ENCODE data around the gene EYS. TPM values are rescaled to one million over a fixed set of nuclear protein-coding genes. Genes with fewer than 3 reads are reported as not detected.

EYS gene
- total and polyA plus RNA-seq, 2 of the 13 experiments (the other 11 are each of a cell fraction or from before 2014, with no cell fraction given) = 0.04 to 0.07 TPM

GRCh38 chr6:64046746-64047208, 1660.2 kb downstream of the EYS start (continued):
- TF ChIP-seq MXD3 (CRISPR knock-in tag; IDR thresholded peaks at IDR 0.05) (no peak), SAP130 (CRISPR knock-in tag; IDR thresholded peaks at IDR 0.05; ENCODE audit: low read depth) (peak; percentile 70), FOXO1 (CRISPR knock-in tag; IDR thresholded peaks at IDR 0.05) (peak; percentile 71; the same call in 1 of the 2 replicates), FOSL1 (CRISPR knock-in tag; IDR thresholded peaks at IDR 0.05; ENCODE audit: borderline replicate concordance) (no peak), ZBTB44 (CRISPR knock-in tag; IDR thresholded peaks at IDR 0.05) (no peak), ZNF530 (CRISPR knock-in tag; IDR thresholded peaks at IDR 0.05; ENCODE audit: low read depth) (no peak), THRA (CRISPR knock-in tag; IDR thresholded peaks at IDR 0.05; ENCODE audit: borderline replicate concordance) (peak; percentile 63; the same call in 1 of the 2 replicates), ZBTB20 (CRISPR knock-in tag; IDR thresholded peaks at IDR 0.05; ENCODE audit: borderline replicate concordance, low read depth) (peak; percentile 100), NR2F6 (IDR thresholded peaks at IDR 0.05) (peak; percentile 99), NR2F6 (CRISPR knock-in tag; IDR thresholded peaks at IDR 0.05) (peak; percentile 99), ZNF605 (CRISPR knock-in tag; IDR thresholded peaks at IDR 0.05) (no peak), RXRB (CRISPR knock-in tag; IDR thresholded peaks at IDR 0.05; ENCODE audit: borderline replicate concordance) (peak; percentile 100), NR2F1 (CRISPR knock-in tag; IDR thresholded peaks at IDR 0.05) (peak; percentile 94 to 97), SALL1 (CRISPR knock-in tag; IDR thresholded peaks at IDR 0.05) (peak; percentile 84; the same call in 1 of the 2 replicates), SOX13 (IDR thresholded peaks at IDR 0.05) (0 out of 2 replicates have a peak, but pooled peaks have one; percentile 55), SOX13 (CRISPR knock-in tag; conservative IDR thresholded peaks at IDR 0.05 in 1 of 2, IDR thresholded peaks at IDR 0.05 in 1 of 2) (peak in 1 of 2 experiments; percentile 94; a peak in 2 of 4 replicates), SIN3B (IDR thresholded peaks at IDR 0.05; ENCODE audit: low read length) (no peak), GATA4 (IDR thresholded peaks at IDR 0.05; ENCODE audit: borderline replicate concordance, low read depth) (peak; percentile 61; the same call in 1 of the 2 replicates), ADNP (CRISPR knock-in tag; IDR thresholded peaks at IDR 0.05) (no peak), CSRNP1 (CRISPR knock-in tag; IDR thresholded peaks at IDR 0.05) (peak; percentile 46; the same call in 1 of the 2 replicates), ZNF20 (CRISPR knock-in tag; IDR thresholded peaks at IDR 0.05) (no peak), FOXK2 (IDR thresholded peaks at IDR 0.05) (peak; percentile 41; the same call in 1 of the 2 replicates), AGO2 (optimal IDR thresholded peaks at IDR 0.05; ENCODE audit: low read depth, low read length) (no peak), ATF2 (CRISPR knock-in tag; IDR thresholded peaks at IDR 0.05) (peak; percentile 87; the same call in 1 of the 2 replicates), ZMYM4 (CRISPR knock-in tag; IDR thresholded peaks at IDR 0.05) (peak; percentile 91), LCORL (IDR thresholded peaks at IDR 0.05) (no peak), LCORL (CRISPR knock-in tag; IDR thresholded peaks at IDR 0.05) (peak; percentile 25; the same call in 1 of the 2 replicates)

All from HepG2 (cell line).